Measurements from ENCODE around the gene MYOD1. TPM values are rescaled to one million over a fixed set of nuclear protein-coding genes. Genes with fewer than 3 reads are reported as not detected.

MYOD1 gene
- total and polyA plus RNA-seq, 9 of the 15 experiments (the other 6 are each of a cell fraction or from before 2014, with no cell fraction given) = not detected

- CTCF ChIA-PET (ENCODE audit: low intra/inter-chr PET ratio) = interaction anchor here (0.8 kb wide), 1 partner anchor 12 kb away, joined by 3 read pairs; no protein-coding TSS in a partner anchor
- ATAC-seq = no peak
- TF ChIP-seq CCAR2 (IDR thresholded peaks at IDR 0.05; ENCODE audit: low read depth, low read length) (no peak), ZFP36 (IDR thresholded peaks at IDR 0.05; ENCODE audit: low read depth, low read length, partially characterized antibody) (no peak), ATF1 (CRISPR knock-in tag; IDR thresholded peaks at IDR 0.05) (no peak), ATF1 (tag; IDR thresholded peaks at IDR 0.05) (peak; percentile 14; the same call in 1 of the 2 replicates), RNF2 (IDR thresholded peaks at IDR 0.05) (no peak), PBX2 (CRISPR knock-in tag; IDR thresholded peaks at IDR 0.05; ENCODE audit: low read depth) (no peak), PBX2 (tag; conservative IDR thresholded peaks at IDR 0.05; ENCODE audit: low read depth) (no peak), NFXL1 (CRISPR knock-in tag; IDR thresholded peaks at IDR 0.05) (no peak), ZNF695 (CRISPR knock-in tag; IDR thresholded peaks at IDR 0.05) (no peak), PML (IDR thresholded peaks at IDR 0.05; ENCODE audit: low read length) (no peak), TAF9B (IDR thresholded peaks at IDR 0.05; ENCODE audit: partially characterized antibody) (no peak), JUN (IDR thresholded peaks at IDR 0.05; ENCODE audit: borderline replicate concordance, low read depth, low read length) (0 out of 2 replicates have a peak, but pooled peaks have one; percentile 13), JUN (CRISPR knock-in tag; IDR thresholded peaks at IDR 0.05; ENCODE audit: borderline replicate concordance) (no peak), MTF1 (CRISPR knock-in tag; IDR thresholded peaks at IDR 0.05; ENCODE audit: borderline replicate concordance) (no peak)
- TF ChIP-seq, protein P1, sequence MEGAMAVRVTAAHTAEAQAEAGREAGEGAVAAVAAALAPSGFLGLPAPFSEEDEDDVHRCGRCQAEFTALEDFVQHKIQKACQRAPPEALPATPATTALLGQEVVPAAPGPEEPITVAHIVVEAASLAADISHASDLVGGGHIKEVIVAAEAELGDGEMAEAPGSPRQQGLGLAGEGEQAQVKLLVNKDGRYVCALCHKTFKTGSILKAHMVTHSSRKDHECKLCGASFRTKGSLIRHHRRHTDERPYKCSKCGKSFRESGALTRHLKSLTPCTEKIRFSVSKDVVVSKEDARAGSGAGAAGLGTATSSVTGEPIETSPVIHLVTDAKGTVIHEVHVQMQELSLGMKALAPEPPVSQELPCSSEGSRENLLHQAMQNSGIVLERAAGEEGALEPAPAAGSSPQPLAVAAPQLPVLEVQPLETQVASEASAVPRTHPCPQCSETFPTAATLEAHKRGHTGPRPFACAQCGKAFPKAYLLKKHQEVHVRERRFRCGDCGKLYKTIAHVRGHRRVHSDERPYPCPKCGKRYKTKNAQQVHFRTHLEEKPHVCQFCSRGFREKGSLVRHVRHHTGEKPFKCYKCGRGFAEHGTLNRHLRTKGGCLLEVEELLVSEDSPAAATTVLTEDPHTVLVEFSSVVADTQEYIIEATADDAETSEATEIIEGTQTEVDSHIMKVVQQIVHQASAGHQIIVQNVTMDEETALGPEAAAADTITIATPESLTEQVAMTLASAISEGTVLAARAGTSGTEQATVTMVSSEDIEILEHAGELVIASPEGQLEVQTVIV (CRISPR knock-in tag; IDR thresholded peaks at IDR 0.05; ENCODE audit: borderline replicate concordance) = no peak
- TF ChIP-seq, protein P2, sequence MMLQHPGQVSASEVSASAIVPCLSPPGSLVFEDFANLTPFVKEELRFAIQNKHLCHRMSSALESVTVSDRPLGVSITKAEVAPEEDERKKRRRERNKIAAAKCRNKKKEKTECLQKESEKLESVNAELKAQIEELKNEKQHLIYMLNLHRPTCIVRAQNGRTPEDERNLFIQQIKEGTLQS (IDR thresholded peaks at IDR 0.05) = peak; percentile 72
- TF ChIP-seq, protein P2 (CRISPR knock-in tag; conservative IDR thresholded peaks at IDR 0.05) = no peak
- TF ChIP-seq, protein P3, sequence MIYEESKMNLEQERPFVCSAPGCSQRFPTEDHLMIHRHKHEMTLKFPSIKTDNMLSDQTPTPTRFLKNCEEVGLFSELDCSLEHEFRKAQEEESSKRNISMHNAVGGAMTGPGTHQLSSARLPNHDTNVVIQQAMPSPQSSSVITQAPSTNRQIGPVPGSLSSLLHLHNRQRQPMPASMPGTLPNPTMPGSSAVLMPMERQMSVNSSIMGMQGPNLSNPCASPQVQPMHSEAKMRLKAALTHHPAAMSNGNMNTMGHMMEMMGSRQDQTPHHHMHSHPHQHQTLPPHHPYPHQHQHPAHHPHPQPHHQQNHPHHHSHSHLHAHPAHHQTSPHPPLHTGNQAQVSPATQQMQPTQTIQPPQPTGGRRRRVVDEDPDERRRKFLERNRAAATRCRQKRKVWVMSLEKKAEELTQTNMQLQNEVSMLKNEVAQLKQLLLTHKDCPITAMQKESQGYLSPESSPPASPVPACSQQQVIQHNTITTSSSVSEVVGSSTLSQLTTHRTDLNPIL (CRISPR knock-in tag; IDR thresholded peaks at IDR 0.05) = no peak
These were observed 24.4 kb downstream of the MYOD1 start for GRCh38 chr11:17743808-17744119.

More at GRCh38 chr11:17743808-17744119, 24.4 kb downstream of the MYOD1 start:
- Histone ChIP-seq H3K27ac (ENCODE audit: extremely low read depth, low read depth, low read length) (no peak overlapping the region), H2AFZ (ENCODE audit: low read depth, low read length) (no peak overlapping the region), H3K9me1 (ENCODE audit: control insufficient read depth, insufficient read depth, low read length) (no peaks in the 10 kb centered on the region), H3K4me1 (replicated peaks in 1 of 2; ENCODE audit: control insufficient read depth in 2 of 2, insufficient read depth in 2 of 2, low read length in 2 of 2) (peaks cover 0 to 3% of the 10 kb centered on the region in 2 experiments; a peak in 2 of 5 replicates), H3K27me3 (ENCODE audit: control insufficient read depth in 2 of 2, insufficient read depth in 2 of 2, low read length in 2 of 2) (peaks cover 12 to 80% of the 10 kb centered on the region in 2 experiments; a peak in 4 of 5 replicates), H3K4me3 (no peak overlapping the region), H3K9me3 (replicated peaks; ENCODE audit: control insufficient read depth, insufficient read depth, low read depth, low read length) (no peaks in the 10 kb centered on the region), H3K4me2 (ENCODE audit: insufficient read depth, low read length) (no peak overlapping the region), H3K79me2 (ENCODE audit: control insufficient read depth, insufficient read depth, low read length) (no peaks in the 10 kb centered on the region), H3K36me3 (ENCODE audit: control insufficient read depth, insufficient read depth, low read length) (no peaks in the 10 kb centered on the region), H4K20me1 (replicated peaks; ENCODE audit: control insufficient read depth, insufficient read depth, low read length) (peaks cover 20% of the 10 kb centered on the region; the same call in 1 of the 2 replicates), H3K9ac (ENCODE audit: insufficient read depth in 1 of 2, low read depth in 2 of 2, low read length in 2 of 2) (no peak overlapping the region)
- FAIRE-seq = no peak
- in situ Hi-C loops (cut with MboI) (no loop called here), intact Hi-C loops (cut with micrococcal nuclease) (no loop called here)
- DNase-seq (ENCODE audit: extremely low read depth in 1 of 4, low spot score in 3 of 4) = no peak
- 2% methylated on average over 5 of the region's 5 CpGs for WGBS (ENCODE audit: insufficient coverage, low coverage, missing lambda C conversion rate)
- POLR2A ChIA-PET = interaction anchor here (0.6 to 1.3 kb wide), 3 partner anchors 13 to 119 kb away, joined by 3 to 4 read pairs (median 3); no protein-coding TSS in a partner anchor
- BruUV-seq (replicated peaks) = no TSS peak
